Suprapubic skin (tissue), 4 donors: Measurements from ENCODE around the gene MPDU1. TPM values are rescaled to one million over a fixed set of nuclear protein-coding genes. Genes with fewer than 3 reads are reported as not detected.

ENCODE experiments used
- DNase-seq, 2 donors: peaks; one replicate each; pipeline ENCODE4 v3.0.0-alpha.2; 2019; ENCODE audit warnings: low spot score in 2 of 2
- H3K27ac ChIP-seq: fragments of 200-600 bp; sonication (generic); one replicate; pipeline ENCODE4 v1.5.1; 2019
- H3K27me3 ChIP-seq: fragments of 200-600 bp; sonication (generic); one replicate; pipeline ENCODE4 v1.5.1; 2019
- H3K36me3 ChIP-seq: fragments of 200-600 bp; sonication (generic); one replicate; pipeline ENCODE4 v1.5.1; 2019
- H3K4me1 ChIP-seq: fragments of 200-600 bp; sonication (generic); one replicate; pipeline ENCODE4 v1.5.1; 2019
- H3K4me3 ChIP-seq: fragments of 200-600 bp; sonication (generic); one replicate; pipeline ENCODE4 v1.5.1; 2019; ENCODE audit warnings: mild to moderate bottlenecking
- H3K9me3 ChIP-seq: fragments of 200-600 bp; sonication (generic); one replicate; pipeline ENCODE4 v1.5.1; 2019
- EP300 ChIP-seq: sonication (generic); formaldehyde crosslinking; IDR thresholded peaks from one replicate; pipeline ENCODE4 v1.6.1; 2017; ENCODE audit warnings: antibody characterized with exemption
- POLR2A ChIP-seq, 2 donors: fragments of 450-650 bp; IDR thresholded peaks; one replicate each; pipeline ENCODE4 v1.6.1; 2017; ENCODE audit warnings: antibody characterized with exemption in 2 of 2, mild to moderate bottlenecking in 2 of 2, moderate library complexity in 2 of 2
- POLR2AphosphoS5 ChIP-seq, 3 donors: sonication (generic); formaldehyde crosslinking; IDR thresholded peaks; one replicate each; pipeline ENCODE4 v1.6.1; 2017; ENCODE audit warnings: antibody characterized with exemption in 3 of 3
- WGBS: methylation state at CpG from one replicate; pipeline ENCODE4 v1.1.5; 2018; 5-methylcytosine and 5-hydroxymethylcytosine counted together
- total RNA-seq, 4 donors: library from RNA; depleted of rRNA; stranded (reverse); fragments of >200 nt; gene quantifications; one replicate each; pipeline ENCODE4 v1.1.0, GENCODE V29; 2016
- TF ChIP-seq, protein P1 (sequence below), 2 donors: fragments of 200-600 bp in 1 of 2; fragments of 450-650 bp in 1 of 2; sonication (generic) in 1 of 2; IDR thresholded peaks; one replicate each; pipeline ENCODE4 v1.5.1; 2016 to 2019; ENCODE audit warnings: antibody characterized with exemption in 2 of 2, mild to moderate bottlenecking in 1 of 2, moderate library complexity in 1 of 2

The MPDU1 gene
- total RNA-seq, 4 donors from 2014 or later = 54.3 to 104 (median 86.3) TPM

DNA sequence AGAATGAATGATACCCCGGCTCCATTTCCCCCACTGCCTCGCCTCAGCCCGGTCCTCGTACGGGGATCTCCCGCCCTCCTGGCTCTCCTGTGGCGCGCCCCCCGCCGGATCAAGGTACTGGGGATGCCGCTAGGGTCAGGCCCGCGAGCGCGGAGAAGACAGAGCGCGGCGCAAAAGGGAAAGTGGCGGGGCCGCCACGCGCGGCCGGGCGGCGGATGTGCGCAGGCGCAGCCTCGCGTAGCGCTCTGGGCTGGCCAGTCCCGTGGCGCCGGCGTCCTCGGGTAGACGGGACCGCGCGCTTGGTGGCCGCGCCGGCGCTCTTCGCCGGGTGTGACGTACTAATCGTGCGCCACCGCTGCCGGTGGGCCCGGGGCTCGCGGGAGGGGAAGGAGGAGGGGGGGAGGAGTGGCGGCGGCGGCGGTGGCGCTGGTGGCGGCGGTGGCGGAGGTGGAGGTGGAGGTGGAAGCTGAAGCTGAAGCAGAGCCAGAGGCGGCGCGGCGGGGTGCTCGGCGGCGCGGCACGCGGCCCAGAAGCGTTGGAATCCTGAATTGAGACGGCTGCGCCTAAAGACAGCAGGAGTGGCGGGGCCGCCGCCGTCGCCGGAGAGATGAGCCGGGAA is 22.0 kb upstream of the MPDU1 start, which contains the start of gene SENP3:
SENP3 (plus strand) TSS at position 331 of the 619 bp plus-strand sequence. CDS start 1,158 bp downstream, outside the sequence.
- DNase-seq = peak; percentile 92
- Histone ChIP-seq H3K36me3 (peaks cover 35% of the 10 kb centered on the region), H3K27ac (peak within 1 kb of the TSS; percentile 95), H3K4me1 (peaks cover 57% of the 10 kb centered on the region), H3K9me3 (no peaks in the 10 kb centered on the region), H3K4me3 (peak within 1 kb of the TSS; percentile 96), H3K27me3 (no peaks in the 10 kb centered on the region)
- under 1% methylated on average over 37 of the region's 82 CpGs for WGBS
- TF ChIP-seq POLR2A (IDR thresholded peaks at IDR 0.05) = peak; percentile 12 to 40
- TF ChIP-seq, protein P1, sequence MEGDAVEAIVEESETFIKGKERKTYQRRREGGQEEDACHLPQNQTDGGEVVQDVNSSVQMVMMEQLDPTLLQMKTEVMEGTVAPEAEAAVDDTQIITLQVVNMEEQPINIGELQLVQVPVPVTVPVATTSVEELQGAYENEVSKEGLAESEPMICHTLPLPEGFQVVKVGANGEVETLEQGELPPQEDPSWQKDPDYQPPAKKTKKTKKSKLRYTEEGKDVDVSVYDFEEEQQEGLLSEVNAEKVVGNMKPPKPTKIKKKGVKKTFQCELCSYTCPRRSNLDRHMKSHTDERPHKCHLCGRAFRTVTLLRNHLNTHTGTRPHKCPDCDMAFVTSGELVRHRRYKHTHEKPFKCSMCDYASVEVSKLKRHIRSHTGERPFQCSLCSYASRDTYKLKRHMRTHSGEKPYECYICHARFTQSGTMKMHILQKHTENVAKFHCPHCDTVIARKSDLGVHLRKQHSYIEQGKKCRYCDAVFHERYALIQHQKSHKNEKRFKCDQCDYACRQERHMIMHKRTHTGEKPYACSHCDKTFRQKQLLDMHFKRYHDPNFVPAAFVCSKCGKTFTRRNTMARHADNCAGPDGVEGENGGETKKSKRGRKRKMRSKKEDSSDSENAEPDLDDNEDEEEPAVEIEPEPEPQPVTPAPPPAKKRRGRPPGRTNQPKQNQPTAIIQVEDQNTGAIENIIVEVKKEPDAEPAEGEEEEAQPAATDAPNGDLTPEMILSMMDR (IDR thresholded peaks at IDR 0.05) = no peak

DNA sequence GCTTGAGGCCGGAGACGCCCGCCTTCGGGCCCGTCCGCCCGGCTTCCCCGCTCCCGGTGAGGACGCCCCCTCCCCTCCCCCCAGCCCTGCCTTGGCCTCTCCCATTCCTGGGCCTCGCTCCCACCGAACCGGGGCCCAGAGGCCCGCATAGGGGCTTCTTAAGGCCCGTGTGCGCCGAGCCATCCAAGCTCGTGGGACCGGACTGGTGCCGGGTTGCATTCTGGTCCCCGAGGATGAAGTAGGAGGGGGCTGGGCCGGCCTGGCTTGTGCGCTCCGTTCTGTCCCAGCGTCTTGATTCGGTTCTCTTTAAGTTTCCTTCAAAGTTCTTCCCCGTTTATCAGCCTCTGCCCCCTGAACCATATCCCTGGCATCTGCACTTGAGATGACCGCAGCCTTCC is 21.4 kb upstream of the MPDU1 start:
- TF ChIP-seq, protein P1 (IDR thresholded peaks at IDR 0.05) = no peak
- no peak for TF ChIP-seq POLR2AphosphoS5 (IDR thresholded peaks at IDR 0.05)
- no peak for TF ChIP-seq POLR2A (IDR thresholded peaks at IDR 0.05)
- TF ChIP-seq EP300 = no peak
- no peak for DNase-seq
- WGBS = under 1% methylated on average over 14 of the region's 28 CpGs
- Histone ChIP-seq H3K9me3 (no peaks in the 10 kb centered on the region), H3K4me3 (peak overlapping the region; percentile 96), H3K36me3 (peaks cover 40% of the 10 kb centered on the region), H3K27ac (peak overlapping the region; percentile 95), H3K4me1 (peaks cover 54% of the 10 kb centered on the region), H3K27me3 (no peaks in the 10 kb centered on the region)

DNA sequence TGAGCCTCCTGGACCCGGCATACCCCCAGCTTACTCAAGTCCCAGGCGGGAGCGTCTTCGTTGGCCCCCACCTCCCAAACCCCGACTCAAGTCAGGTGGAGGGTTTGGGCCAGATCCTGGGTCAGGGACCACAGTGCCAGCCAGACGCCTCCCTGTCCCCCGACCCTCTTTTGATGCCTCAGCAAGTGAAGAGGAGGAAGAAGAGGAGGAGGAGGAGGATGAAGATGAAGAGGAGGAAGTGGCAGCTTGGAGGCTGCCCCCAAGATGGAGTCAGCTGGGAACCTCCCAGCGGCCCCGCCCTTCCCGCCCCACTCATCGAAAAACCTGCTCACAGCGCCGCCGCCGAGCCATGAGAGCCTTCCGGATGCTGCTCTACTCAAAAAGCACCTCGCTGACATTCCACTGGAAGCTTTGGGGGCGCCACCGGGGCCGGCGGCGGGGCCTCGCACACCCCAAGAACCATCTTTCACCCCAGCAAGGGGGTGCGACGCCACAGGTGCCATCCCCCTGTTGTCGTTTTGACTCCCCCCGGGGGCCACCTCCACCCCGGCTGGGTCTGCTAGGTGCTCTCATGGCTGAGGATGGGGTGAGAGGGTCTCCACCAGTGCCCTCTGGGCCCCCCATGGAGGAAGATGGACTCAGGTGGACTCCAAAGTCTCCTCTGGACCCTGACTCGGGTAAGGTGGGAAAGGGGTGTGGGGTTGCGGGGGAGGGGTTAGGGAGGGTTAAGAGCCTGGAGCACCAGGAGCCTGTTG is 20.4 kb upstream of the MPDU1 start:
- Histone ChIP-seq H3K9me3 (no peaks in the 10 kb centered on the region), H3K4me3 (peak overlapping the region; percentile 96), H3K36me3 (peaks cover 47% of the 10 kb centered on the region), H3K27me3 (no peaks in the 10 kb centered on the region), H3K4me1 (peaks cover 44% of the 10 kb centered on the region), H3K27ac (no peak overlapping the region)
- 83% methylated on average over 8 of the region's 30 CpGs for WGBS
- DNase-seq = no peak
- TF ChIP-seq POLR2A (IDR thresholded peaks at IDR 0.05) (no peak), POLR2AphosphoS5 (IDR thresholded peaks at IDR 0.05) (no peak), EP300 (no peak)
- TF ChIP-seq, protein P1 (IDR thresholded peaks at IDR 0.05) = no peak

DNA sequence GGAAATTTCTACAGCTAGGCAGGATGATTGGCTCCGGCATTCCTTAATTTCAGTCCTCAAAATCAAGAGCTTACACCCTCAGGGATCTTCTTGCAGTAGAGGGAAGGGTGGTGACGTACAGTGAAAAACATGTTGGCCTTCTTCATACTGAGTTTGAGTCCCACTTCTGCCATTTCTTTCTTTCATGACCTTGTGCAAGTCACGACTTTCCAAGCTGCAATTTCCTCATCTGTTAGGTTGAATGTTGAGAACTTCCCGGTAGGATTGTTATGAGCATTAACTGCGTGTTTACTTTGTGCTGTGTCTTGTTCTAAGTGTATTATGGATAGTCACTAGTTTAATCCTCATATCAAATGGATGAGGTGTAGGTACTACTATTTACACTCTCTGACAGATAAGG is 14.1 kb upstream of the MPDU1 start:
- Histone ChIP-seq H3K27me3 (no peaks in the 10 kb centered on the region), H3K27ac (no peak overlapping the region), H3K9me3 (no peaks in the 10 kb centered on the region), H3K4me1 (peaks cover 18% of the 10 kb centered on the region), H3K4me3 (no peak overlapping the region), H3K36me3 (peaks cover 65% of the 10 kb centered on the region)
- WGBS = 81% methylated on average over 5 of the region's 5 CpGs
- no peak for TF ChIP-seq POLR2A (IDR thresholded peaks at IDR 0.05)
- no peak for TF ChIP-seq POLR2AphosphoS5 (IDR thresholded peaks at IDR 0.05)
- TF ChIP-seq, protein P1 (IDR thresholded peaks at IDR 0.05) = no peak
- no peak for TF ChIP-seq EP300
- DNase-seq = no peak

DNA sequence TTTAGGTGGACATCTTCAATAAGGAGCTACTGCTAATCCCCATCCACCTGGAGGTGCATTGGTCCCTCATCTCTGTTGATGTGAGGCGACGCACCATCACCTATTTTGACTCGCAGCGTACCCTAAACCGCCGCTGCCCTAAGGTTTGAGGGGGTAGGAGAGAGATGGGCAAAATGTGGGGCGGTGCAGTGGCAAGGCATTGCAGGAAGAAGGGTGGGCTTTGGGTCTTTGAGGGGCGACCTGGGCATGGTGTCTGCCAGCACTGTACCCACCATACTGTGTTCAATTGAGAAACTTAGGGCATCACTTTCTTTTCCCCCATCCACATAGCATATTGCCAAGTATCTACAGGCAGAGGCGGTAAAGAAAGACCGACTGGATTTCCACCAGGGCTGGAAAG is 13.3 kb upstream of the MPDU1 start:
- Histone ChIP-seq H3K4me3 (no peak overlapping the region), H3K36me3 (peaks cover 65% of the 10 kb centered on the region), H3K27me3 (no peaks in the 10 kb centered on the region), H3K4me1 (peaks cover 26% of the 10 kb centered on the region), H3K27ac (no peak overlapping the region), H3K9me3 (no peaks in the 10 kb centered on the region)
- WGBS = 95% methylated on average over 10 of the region's 10 CpGs
- no peak for DNase-seq
- TF ChIP-seq EP300 (no peak), POLR2AphosphoS5 (IDR thresholded peaks at IDR 0.05) (no peak), POLR2A (IDR thresholded peaks at IDR 0.05) (no peak)
- TF ChIP-seq, protein P1 (IDR thresholded peaks at IDR 0.05) = no peak
